Right atrium auricular region (tissue), 2 donors: Measurements from ENCODE around the gene MAN2A1. TPM values are rescaled to one million over a fixed set of nuclear protein-coding genes. Genes with fewer than 3 reads are reported as not detected.
A peak's percentile ranks its signal among the peaks of the same experiment; 100 is the strongest.

Experiments
- DNase-seq: peaks from one replicate; pipeline ENCODE4 v3.0.0-alpha.2; 2019; ENCODE audit warnings: low spot score
- H3K27ac ChIP-seq, 2 donors: fragments of 200-600 bp; sonication (generic); 1 replicate in 1 of 2; 2 replicates in 1 of 2; pipeline ENCODE4 v1.5.1; 2016 to 2019
- H3K27me3 ChIP-seq, 2 donors: fragments of 200-600 bp; sonication (generic); one replicate each; pipeline versions ENCODE4 v1.5.1 to v1.6.0; 2017 to 2019
- H3K36me3 ChIP-seq: fragments of 200-600 bp; sonication (generic); one replicate; pipeline ENCODE4 v1.5.1; 2016
- H3K4me1 ChIP-seq, 2 donors: fragments of 200-600 bp; sonication (generic); one replicate each; pipeline versions ENCODE4 v1.5.1 to v1.6.0; 2017 to 2019
- H3K4me3 ChIP-seq, 2 donors: fragments of 200-600 bp; sonication (generic); 1 replicate in 1 of 2; 2 replicates in 1 of 2; pipeline ENCODE4 v1.5.1; 2017 to 2019; ENCODE audit warnings: mild to moderate bottlenecking in 1 of 2, moderate library complexity in 1 of 2
- H3K9me3 ChIP-seq, 2 donors: fragments of 200-600 bp; sonication (generic); one replicate each; pipeline ENCODE4 v1.5.1; 2019
- total RNA-seq, 2 donors: library from RNA; depleted of rRNA; stranded (reverse); fragments of >200 nt; gene quantifications; one replicate each; pipeline ENCODE4 v1.1.0, GENCODE V29; 2016
- TF ChIP-seq, protein P1 (sequence below), 2 donors: fragments of 200-600 bp; sonication (generic); IDR thresholded peaks; one replicate each; pipeline ENCODE4 v1.5.1; 2019; ENCODE audit warnings: antibody characterized with exemption in 2 of 2

Gene MAN2A1
- total RNA-seq, 2 donors from 2014 or later: 10.0 to 10.4 TPM

DNA sequence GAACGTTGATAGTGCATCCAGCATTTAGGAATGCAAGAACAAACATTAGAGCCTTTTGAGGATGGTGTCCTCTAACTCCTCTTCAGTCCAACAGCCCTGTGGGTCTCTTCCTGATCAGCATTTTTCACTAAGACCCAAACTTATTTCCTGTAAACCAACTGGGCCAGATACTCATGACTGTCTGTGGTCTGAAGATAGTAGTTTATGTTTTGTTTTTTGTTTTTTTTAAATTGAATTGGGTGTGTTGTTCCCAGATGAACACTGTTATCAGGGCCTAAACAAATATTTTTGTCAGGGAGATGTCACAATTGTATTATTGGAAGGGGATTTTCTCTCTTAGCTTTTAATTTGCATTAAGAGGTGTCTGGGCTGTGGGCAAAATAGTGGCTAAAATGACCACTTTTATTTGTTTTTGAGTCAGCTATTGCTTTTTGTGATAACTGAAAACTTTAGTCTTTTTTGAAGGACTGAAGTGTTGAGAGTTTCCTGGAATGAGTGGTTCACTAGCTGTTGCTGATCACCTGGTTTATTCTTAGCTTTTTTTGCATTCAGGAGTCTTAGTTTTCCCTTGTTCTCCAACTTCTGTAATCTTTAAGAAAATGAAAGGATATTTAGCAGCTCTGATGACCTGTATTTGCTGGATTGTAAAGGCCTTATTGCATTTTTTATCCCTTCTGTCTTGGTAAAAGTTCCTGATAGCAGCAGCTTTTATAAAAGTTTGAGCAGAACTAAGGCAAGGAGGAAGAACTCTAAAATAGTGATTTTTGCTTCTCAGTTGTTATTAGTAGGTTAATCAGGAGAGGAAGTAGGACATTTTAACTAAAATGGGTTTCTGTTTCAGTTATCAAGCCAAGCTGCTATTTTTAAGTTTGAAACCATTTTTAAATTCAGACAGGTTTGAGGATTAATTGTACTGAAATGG, 5.5 kb downstream of the MAN2A1 start:
- H3K4me1 ChIP-seq: peaks cover 0 to 43% of the 10 kb centered on the region in 2 donors
- H3K4me3 ChIP-seq: no peak overlapping the region

DNA sequence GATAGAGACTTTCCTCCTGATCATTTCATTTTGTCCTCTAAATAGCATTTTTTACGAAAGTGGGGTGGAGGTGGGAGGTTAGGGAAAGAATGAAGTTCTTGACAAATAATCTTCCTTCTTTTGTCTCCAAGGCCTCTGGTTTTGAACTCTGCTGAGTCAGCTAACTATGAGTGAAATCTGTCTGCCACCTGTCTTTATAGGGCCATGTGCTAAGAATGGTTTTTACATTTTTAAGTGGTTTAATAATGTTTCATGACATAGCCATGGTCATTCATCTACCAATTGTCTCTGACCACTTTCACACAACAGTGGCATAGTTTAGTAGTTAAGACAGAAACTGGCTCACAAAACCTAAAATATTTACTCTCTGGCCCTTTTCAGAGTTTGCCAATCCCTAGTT, 7.6 kb downstream of the MAN2A1 start:
- Histone ChIP-seq H3K4me1 (peaks cover 0 to 31% of the 10 kb centered on the region in 2 donors), H3K27me3 (no peaks in the 10 kb centered on the region), H3K9me3 (no peaks in the 10 kb centered on the region), H3K27ac (no peak overlapping the region), H3K4me3 (no peak overlapping the region), H3K36me3 (no peaks in the 10 kb centered on the region)
- TF ChIP-seq, protein P1, sequence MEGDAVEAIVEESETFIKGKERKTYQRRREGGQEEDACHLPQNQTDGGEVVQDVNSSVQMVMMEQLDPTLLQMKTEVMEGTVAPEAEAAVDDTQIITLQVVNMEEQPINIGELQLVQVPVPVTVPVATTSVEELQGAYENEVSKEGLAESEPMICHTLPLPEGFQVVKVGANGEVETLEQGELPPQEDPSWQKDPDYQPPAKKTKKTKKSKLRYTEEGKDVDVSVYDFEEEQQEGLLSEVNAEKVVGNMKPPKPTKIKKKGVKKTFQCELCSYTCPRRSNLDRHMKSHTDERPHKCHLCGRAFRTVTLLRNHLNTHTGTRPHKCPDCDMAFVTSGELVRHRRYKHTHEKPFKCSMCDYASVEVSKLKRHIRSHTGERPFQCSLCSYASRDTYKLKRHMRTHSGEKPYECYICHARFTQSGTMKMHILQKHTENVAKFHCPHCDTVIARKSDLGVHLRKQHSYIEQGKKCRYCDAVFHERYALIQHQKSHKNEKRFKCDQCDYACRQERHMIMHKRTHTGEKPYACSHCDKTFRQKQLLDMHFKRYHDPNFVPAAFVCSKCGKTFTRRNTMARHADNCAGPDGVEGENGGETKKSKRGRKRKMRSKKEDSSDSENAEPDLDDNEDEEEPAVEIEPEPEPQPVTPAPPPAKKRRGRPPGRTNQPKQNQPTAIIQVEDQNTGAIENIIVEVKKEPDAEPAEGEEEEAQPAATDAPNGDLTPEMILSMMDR (IDR thresholded peaks at IDR 0.05): no peak
- no peak for DNase-seq

More for the DNA sequence above, 5.5 kb downstream of the MAN2A1 start:
- TF ChIP-seq, protein P1 (IDR thresholded peaks at IDR 0.05): no peak
- no peaks in the 10 kb centered on the region for H3K9me3 ChIP-seq
- H3K27ac ChIP-seq: peak overlapping the region in 1 of 2 donors; percentile 20
- H3K36me3 ChIP-seq: no peaks in the 10 kb centered on the region
- H3K27me3 ChIP-seq: no peaks in the 10 kb centered on the region
- DNase-seq: no peak

DNA sequence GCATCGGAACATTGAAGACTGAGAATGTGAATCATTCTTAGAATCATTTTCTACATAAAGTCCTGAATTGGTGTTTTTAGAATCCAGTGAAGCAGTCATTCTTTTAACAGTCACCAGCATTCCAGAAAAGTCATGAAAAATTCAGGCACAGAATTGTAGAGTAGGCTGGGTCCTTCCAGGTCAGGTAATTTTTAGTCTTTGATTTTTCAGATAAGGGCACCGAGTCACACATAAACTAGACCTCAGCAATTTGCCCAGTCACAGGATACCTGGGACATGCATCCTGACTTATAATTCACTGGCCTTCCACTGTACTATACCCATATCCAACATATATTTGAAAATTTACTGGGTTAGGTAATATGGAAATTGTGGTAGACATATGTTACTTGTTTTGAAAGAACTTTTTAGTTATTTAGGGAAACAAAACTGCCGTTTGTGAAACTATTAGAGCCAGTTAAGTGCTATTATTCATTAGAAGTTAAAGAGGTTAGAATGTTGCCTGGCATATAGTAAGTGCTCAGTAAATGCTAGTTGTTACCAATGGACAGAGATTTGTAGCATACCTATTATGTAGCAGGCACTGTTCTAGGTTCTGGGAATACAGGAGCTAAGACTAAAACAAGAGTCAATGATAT, 10.9 kb downstream of the MAN2A1 start:
- Histone ChIP-seq H3K4me1 (peaks cover 0 to 20% of the 10 kb centered on the region in 2 donors), H3K27me3 (no peaks in the 10 kb centered on the region), H3K27ac (no peak overlapping the region), H3K4me3 (no peak overlapping the region), H3K9me3 (no peaks in the 10 kb centered on the region), H3K36me3 (no peaks in the 10 kb centered on the region)
- TF ChIP-seq, protein P1 (IDR thresholded peaks at IDR 0.05): no peak
- DNase-seq: no peak

DNA sequence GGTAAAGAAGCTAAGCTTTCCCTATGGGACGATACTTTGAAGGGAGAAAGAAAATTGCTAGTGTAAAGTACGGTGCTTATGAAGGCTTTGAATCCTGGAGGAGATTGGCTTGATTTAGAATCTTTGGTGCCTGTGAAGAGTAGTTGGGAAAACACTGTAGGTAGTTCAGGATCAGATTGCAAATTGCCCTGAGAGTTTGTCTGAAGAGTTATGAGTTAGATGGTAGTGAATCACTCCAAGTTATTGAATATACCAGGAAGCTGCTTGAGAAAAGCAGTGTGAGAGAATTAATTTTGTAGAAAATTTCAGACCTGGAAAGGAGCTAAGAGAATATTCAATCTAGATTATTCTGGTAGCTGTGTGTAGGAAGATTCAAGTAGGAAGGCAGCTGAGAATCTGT, 11.5 kb downstream of the MAN2A1 start:
- H3K27ac ChIP-seq: no peak overlapping the region
- H3K36me3 ChIP-seq: no peaks in the 10 kb centered on the region
- H3K4me1 ChIP-seq: peaks cover 0 to 16% of the 10 kb centered on the region in 2 donors

DNA sequence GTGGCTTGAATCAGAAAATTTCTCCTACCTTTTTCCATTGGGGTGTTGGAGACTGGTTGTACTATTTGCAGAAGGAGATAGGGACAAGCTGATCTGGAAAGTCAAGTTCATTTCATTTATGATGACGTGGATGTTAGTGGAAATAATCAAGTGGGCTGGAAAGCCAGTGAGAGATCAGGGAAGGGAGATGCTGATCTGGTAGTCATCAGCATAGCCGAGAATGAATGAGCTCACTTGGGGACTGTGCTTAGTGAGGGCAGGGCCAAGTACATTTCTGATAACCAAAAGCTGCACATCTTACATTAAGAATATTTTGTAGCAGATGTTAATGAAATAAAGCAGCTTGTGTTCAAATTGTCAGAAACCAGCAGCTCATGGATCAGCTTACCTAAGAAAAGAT, 12.1 kb downstream of the MAN2A1 start:
- Histone ChIP-seq H3K27ac (no peak overlapping the region), H3K36me3 (no peaks in the 10 kb centered on the region), H3K4me1 (peaks cover 0 to 16% of the 10 kb centered on the region in 2 donors), H3K4me3 (no peak overlapping the region), H3K27me3 (no peaks in the 10 kb centered on the region), H3K9me3 (no peaks in the 10 kb centered on the region)
- TF ChIP-seq, protein P1 (IDR thresholded peaks at IDR 0.05): no peak
- no peak for DNase-seq

More for the DNA sequence above, 11.5 kb downstream of the MAN2A1 start:
- DNase-seq: no peak
- Histone ChIP-seq H3K27me3 (no peaks in the 10 kb centered on the region), H3K4me3 (no peak overlapping the region), H3K9me3 (no peaks in the 10 kb centered on the region)
- TF ChIP-seq, protein P1 (IDR thresholded peaks at IDR 0.05): no peak
